Esophagus muscularis mucosa (tissue), 4 donors: ENCODE data around the gene CD300LF. TPM values are rescaled to one million over a fixed set of nuclear protein-coding genes. Genes with fewer than 3 reads are reported as not detected.

ENCODE experiments used
- DNase-seq: peaks from one replicate; pipeline ENCODE4 v3.0.0-alpha.2; 2017; ENCODE audit errors: extremely low spot score
- H3K27ac ChIP-seq, 4 donors: fragments of 200-600 bp; sonication (generic); replicated peaks in 1 of 4; 1 replicate in 3 of 4; 2 replicates in 1 of 4; pipeline ENCODE4 v1.5.1; 2016 to 2019; ENCODE audit warnings: mild to moderate bottlenecking in 1 of 4
- H3K27me3 ChIP-seq, 4 donors: fragments of 200-600 bp; sonication (generic); one replicate each; pipeline versions ENCODE4 v1.5.1 to v1.6.0; 2016 to 2019
- H3K36me3 ChIP-seq, 4 donors: fragments of 200-600 bp; sonication (generic); one replicate each; pipeline ENCODE4 v1.5.1; 2016 to 2019
- H3K4me1 ChIP-seq, 4 donors: fragments of 200-600 bp; sonication (generic); one replicate each; pipeline ENCODE4 v1.5.1; 2016 to 2019
- H3K4me3 ChIP-seq, 4 donors: fragments of 200-600 bp; sonication (generic); 1 replicate in 2 of 4; 2 replicates in 2 of 4; pipeline ENCODE4 v1.5.1; 2016 to 2019; ENCODE audit warnings: mild to moderate bottlenecking in 4 of 4, moderate library complexity in 1 of 4
- H3K9me3 ChIP-seq, 4 donors: fragments of 200-600 bp; sonication (generic); 1 replicate in 3 of 4; 2 replicates in 1 of 4; pipeline ENCODE4 v1.5.1; 2016 to 2019
- CTCF ChIP-seq, 3 experiments: fragments of 200-600 bp in 2 of 3; fragments of 450-650 bp in 1 of 3; sonication (generic) in 2 of 3; IDR thresholded peaks; one replicate each; pipeline ENCODE4 v1.5.1; 2017 to 2019; ENCODE audit warnings: antibody characterized with exemption in 3 of 3, mild to moderate bottlenecking in 2 of 3, moderate library complexity in 1 of 3
- EP300 ChIP-seq: sonication (generic); formaldehyde crosslinking; IDR thresholded peaks from one replicate; pipeline ENCODE4 v1.6.1; 2017; ENCODE audit warnings: antibody characterized with exemption
- POLR2A ChIP-seq: fragments of 450-650 bp; IDR thresholded peaks from one replicate; pipeline ENCODE4 v1.6.1; 2017; ENCODE audit warnings: antibody characterized with exemption, moderate library complexity, mild to moderate bottlenecking, low read depth
- POLR2AphosphoS5 ChIP-seq, 2 donors: sonication (generic); formaldehyde crosslinking; IDR thresholded peaks; one replicate each; pipeline ENCODE4 v1.6.1; 2017; ENCODE audit warnings: antibody characterized with exemption in 2 of 2
- WGBS: methylation state at CpG from one replicate; pipeline ENCODE4 v1.1.5; 2018; 5-methylcytosine and 5-hydroxymethylcytosine counted together
- intact Hi-C: fragments of 100-400 bp; cut with DNase I; formaldehyde crosslinking; loops from one replicate; pipeline ENCODE4 v1.15.1; 2023
- total RNA-seq, 4 donors: library from RNA; depleted of rRNA; stranded (reverse); fragments of >200 nt; gene quantifications; one replicate each; pipeline versions ENCODE4 v1.1.0 to v1.2.1, GENCODE V29; 2016

Gene CD300LF
- under 1 TPM in 3 of 4 donors, not detected in 1; 0.26 to 0.99 (median 0.42) TPM for total RNA-seq

- TF ChIP-seq EP300 (no peak), POLR2AphosphoS5 (IDR thresholded peaks at IDR 0.05) (no peak), CTCF (IDR thresholded peaks at IDR 0.05) (no peak), POLR2A (no peak)
- H3K27me3 ChIP-seq: peaks cover 0 to 52% (median 0%) of the 10 kb centered on the region in 4 donors
- no peaks in the 10 kb centered on the region for H3K36me3 ChIP-seq
- intact Hi-C loops: no loop called here
- WGBS: 62% methylated on average over 8 of the region's 8 CpGs
- no peak within 1 kb of the TSS for H3K27ac ChIP-seq
- no peaks in the 10 kb centered on the region for H3K9me3 ChIP-seq
- peak within 1 kb of the TSS in 1 of 4 donors; percentile 9 for H3K4me3 ChIP-seq
- DNase-seq: no peak
- no peaks in the 10 kb centered on the region for H3K4me1 ChIP-seq
These were observed at the start of gene CD300LF for GRCh38 chr17:74712756-74713155. Gene CD300LF, minus strand, starts transcription at chr17:74712923. Its CDS starts 57 bp downstream, at chr17:74712866.

DNA sequence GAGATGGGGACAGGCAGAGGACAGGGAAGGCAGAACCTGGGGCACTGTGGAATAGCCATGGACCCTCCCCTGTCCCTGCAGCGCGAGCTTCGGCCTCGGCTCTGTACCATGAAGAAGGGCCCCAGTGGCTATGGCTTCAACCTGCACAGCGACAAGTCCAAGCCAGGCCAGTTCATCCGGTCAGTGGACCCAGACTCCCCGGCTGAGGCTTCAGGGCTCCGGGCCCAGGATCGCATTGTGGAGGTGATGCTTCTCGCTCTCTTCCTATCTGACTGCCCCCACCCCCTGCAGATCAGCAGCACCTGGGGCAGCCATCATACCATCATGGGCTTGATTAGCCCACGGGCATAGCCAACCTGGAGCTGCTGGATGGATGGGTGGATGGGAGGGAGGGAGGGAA, 49.2 kb upstream of the CD300LF start:
- Histone ChIP-seq H3K9me3 (no peaks in the 10 kb centered on the region), H3K27me3 (peaks cover 0 to 18% (median 0%) of the 10 kb centered on the region in 4 donors), H3K4me1 (peaks cover 45 to 55% (median 49%) of the 10 kb centered on the region in 4 donors), H3K4me3 (no peak overlapping the region), H3K36me3 (peaks cover 0 to 8% (median 2%) of the 10 kb centered on the region in 4 donors), H3K27ac (no peak overlapping the region)
- intact Hi-C loops: no loop called here
- no peak for DNase-seq
- WGBS: 97% methylated on average over 6 of the region's 11 CpGs
- TF ChIP-seq CTCF (IDR thresholded peaks at IDR 0.05) (no peak), POLR2A (no peak), POLR2AphosphoS5 (IDR thresholded peaks at IDR 0.05) (no peak), EP300 (no peak)

GRCh38 chr17:74761419-74761818, 48.7 kb upstream of the CD300LF start:
- TF ChIP-seq CTCF (IDR thresholded peaks at IDR 0.05): no peak
- no peak for TF ChIP-seq POLR2AphosphoS5 (IDR thresholded peaks at IDR 0.05)
- no peak for TF ChIP-seq POLR2A
- no peak for TF ChIP-seq EP300
- intact Hi-C loops: no loop called here
- Histone ChIP-seq H3K4me3 (no peak overlapping the region), H3K4me1 (peaks cover 45 to 58% (median 53%) of the 10 kb centered on the region in 4 donors), H3K27ac (peak overlapping the region in 1 of 4 donors; percentile 11), H3K27me3 (peaks cover 0 to 17% (median 0%) of the 10 kb centered on the region in 4 donors), H3K36me3 (peaks cover 0 to 8% (median 2%) of the 10 kb centered on the region in 4 donors), H3K9me3 (no peaks in the 10 kb centered on the region)
- 75% methylated on average over 2 of the region's 5 CpGs for WGBS
- DNase-seq: no peak

DNA sequence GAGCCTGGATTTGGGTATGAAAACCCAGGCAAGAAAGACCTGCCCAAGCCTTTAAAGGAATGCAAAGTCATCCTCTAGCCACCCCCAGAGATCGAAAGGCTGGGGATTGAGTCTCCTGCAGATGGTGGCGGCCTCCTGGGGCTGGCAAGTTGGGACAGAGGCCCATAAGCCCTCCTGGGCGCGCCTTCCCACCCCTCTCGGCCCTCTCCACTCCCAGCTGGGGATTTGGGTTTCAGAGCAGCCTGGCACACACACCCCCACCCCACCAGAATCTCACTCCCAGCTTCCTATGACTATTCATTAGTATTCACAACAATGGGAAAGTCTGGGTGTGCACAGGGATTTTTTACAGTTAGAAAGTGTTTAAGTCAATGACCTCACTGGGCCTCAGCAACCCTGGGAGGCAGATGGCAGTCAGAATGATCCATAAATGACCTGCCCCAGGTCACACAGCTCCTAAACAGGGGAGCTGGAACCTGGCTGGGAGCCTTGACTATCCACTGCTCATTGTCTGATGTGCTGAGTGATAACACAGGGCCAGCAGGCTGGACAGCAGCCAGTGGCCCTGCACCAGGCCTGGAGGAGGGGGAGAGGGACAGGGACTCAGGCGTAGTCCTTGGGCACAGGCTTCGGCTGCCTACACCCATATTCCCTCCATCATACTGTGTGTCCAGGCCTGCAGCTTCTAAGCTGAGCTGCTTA, 47.8 kb upstream of the CD300LF start:
- no peak for TF ChIP-seq EP300
- TF ChIP-seq POLR2AphosphoS5 (IDR thresholded peaks at IDR 0.05): no peak
- no peak for TF ChIP-seq CTCF (IDR thresholded peaks at IDR 0.05)
- TF ChIP-seq POLR2A: no peak
- DNase-seq: no peak
- peaks cover 0 to 17% (median 0%) of the 10 kb centered on the region in 4 donors for H3K27me3 ChIP-seq
- H3K9me3 ChIP-seq: no peaks in the 10 kb centered on the region
- H3K4me1 ChIP-seq: peaks cover 45 to 58% (median 55%) of the 10 kb centered on the region in 4 donors
- peak overlapping the region in 2 of 4 donors; percentile 18 to 42 for H3K27ac ChIP-seq
- peaks cover 0 to 8% (median under 1%) of the 10 kb centered on the region in 4 donors for H3K36me3 ChIP-seq
- 83% methylated on average over 6 of the region's 7 CpGs for WGBS
- intact Hi-C loops: no loop called here
- H3K4me3 ChIP-seq: no peak overlapping the region
